OCI-LY1 (cell line): ENCODE measurements around the gene RTKN.

Experiments used
- H2AFZ ChIP-seq: fragments of 200-600 bp; sonication (generic), shearing (Covaris generic); 2 replicates; pipeline ENCODE4 v1.6.0; 2014; ENCODE audit warnings: antibody characterized with exemption, mild to moderate bottlenecking, low read length
- H3F3A ChIP-seq: fragments of 200-600 bp; sonication (generic), shearing (Covaris generic); 2 replicates; pipeline ENCODE4 v1.6.0; 2014; ENCODE audit warnings: mild to moderate bottlenecking, antibody characterized with exemption, low read length, moderate library complexity; ENCODE audit not compliant: insufficient read depth
- H3K27ac ChIP-seq: fragments of 200-600 bp; sonication (generic); 2 replicates; pipeline ENCODE4 v1.5.1; 2014; ENCODE audit warnings: low read length, mixed run types, mild to moderate bottlenecking, low read depth; ENCODE audit not compliant: poor library complexity, severe bottlenecking
- H3K27me3 ChIP-seq: fragments of 200-600 bp; sonication (generic); 2 replicates; pipeline ENCODE4 v1.6.0; 2014; ENCODE audit warnings: antibody characterized with exemption, mild to moderate bottlenecking, low read length, moderate library complexity; ENCODE audit not compliant: insufficient read depth
- H3K36me3 ChIP-seq: fragments of 200-600 bp; sonication (generic); 2 replicates; pipeline ENCODE4 v1.6.1; 2014; ENCODE audit warnings: mild to moderate bottlenecking, antibody characterized with exemption, low read length, moderate library complexity, mixed read lengths; ENCODE audit not compliant: insufficient read depth
- H3K4me1 ChIP-seq: fragments of 200-600 bp; sonication (generic); 2 replicates; pipeline ENCODE4 v1.5.1; 2014; ENCODE audit warnings: mild to moderate bottlenecking, low read length, moderate library complexity; ENCODE audit not compliant: insufficient read depth, severe bottlenecking
- H3K4me2 ChIP-seq: fragments of 200-600 bp; sonication (generic), shearing (Covaris generic); 2 replicates; pipeline ENCODE4 v1.6.1; 2014; ENCODE audit warnings: low read length
- H3K4me3 ChIP-seq: fragments of 200-600 bp; sonication (generic); 2 replicates; pipeline ENCODE4 v1.5.1; 2014; ENCODE audit warnings: low read length, low read depth, mild to moderate bottlenecking, mixed read lengths; ENCODE audit not compliant: poor library complexity, severe bottlenecking
- H3K79me2 ChIP-seq: fragments of 200-600 bp; shearing (Covaris generic); 2 replicates; pipeline ENCODE4 v1.6.1; 2016; ENCODE audit warnings: mixed run types, low read length, mixed read lengths; ENCODE audit not compliant: insufficient read depth
- H3K9ac ChIP-seq: fragments of 200-600 bp; sonication (generic), shearing (Covaris generic); 2 replicates; pipeline ENCODE4 v1.6.1; 2014; ENCODE audit warnings: mild to moderate bottlenecking, low read length, mixed read lengths
- H3K9me2 ChIP-seq: fragments of 200-600 bp; sonication (generic), shearing (Covaris generic); 2 replicates; pipeline ENCODE4 v1.6.1; 2014; ENCODE audit warnings: low read depth, mild to moderate bottlenecking, low read length, mixed read lengths
- H3K9me3 ChIP-seq: fragments of 200-600 bp; shearing (Covaris generic); 2 replicates; pipeline ENCODE4 v1.6.1; 2014; ENCODE audit warnings: low read length, mixed read lengths
- H4K20me1 ChIP-seq: fragments of 200-600 bp; sonication (generic), shearing (Covaris generic); 2 replicates; pipeline ENCODE4 v1.6.0; 2016; ENCODE audit warnings: mild to moderate bottlenecking, low read length; ENCODE audit not compliant: insufficient read depth
- EZH2 ChIP-seq: fragments of 200-600 bp; sonication (generic), shearing (Covaris generic); IDR thresholded peaks from 2 replicates; pipeline ENCODE4 v1.8.0; 2017; ENCODE audit warnings: borderline replicate concordance, mixed run types, mild to moderate bottlenecking, antibody characterized with exemption, low read length, moderate library complexity, mixed read lengths
- TF ChIP-seq, protein P1 (sequence below): fragments of 200-600 bp; sonication (generic), shearing (Covaris generic); IDR thresholded peaks from 2 replicates; pipeline ENCODE4 v1.5.1; 2017; ENCODE audit warnings: mild to moderate bottlenecking, antibody characterized with exemption, low read length, moderate library complexity, mixed read lengths

RTKN gene, protein sequence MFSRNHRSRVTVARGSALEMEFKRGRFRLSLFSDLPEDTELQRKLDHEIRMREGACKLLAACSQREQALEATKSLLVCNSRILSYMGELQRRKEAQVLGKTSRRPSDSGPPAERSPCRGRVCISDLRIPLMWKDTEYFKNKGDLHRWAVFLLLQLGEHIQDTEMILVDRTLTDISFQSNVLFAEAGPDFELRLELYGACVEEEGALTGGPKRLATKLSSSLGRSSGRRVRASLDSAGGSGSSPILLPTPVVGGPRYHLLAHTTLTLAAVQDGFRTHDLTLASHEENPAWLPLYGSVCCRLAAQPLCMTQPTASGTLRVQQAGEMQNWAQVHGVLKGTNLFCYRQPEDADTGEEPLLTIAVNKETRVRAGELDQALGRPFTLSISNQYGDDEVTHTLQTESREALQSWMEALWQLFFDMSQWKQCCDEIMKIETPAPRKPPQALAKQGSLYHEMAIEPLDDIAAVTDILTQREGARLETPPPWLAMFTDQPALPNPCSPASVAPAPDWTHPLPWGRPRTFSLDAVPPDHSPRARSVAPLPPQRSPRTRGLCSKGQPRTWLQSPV

DNA sequence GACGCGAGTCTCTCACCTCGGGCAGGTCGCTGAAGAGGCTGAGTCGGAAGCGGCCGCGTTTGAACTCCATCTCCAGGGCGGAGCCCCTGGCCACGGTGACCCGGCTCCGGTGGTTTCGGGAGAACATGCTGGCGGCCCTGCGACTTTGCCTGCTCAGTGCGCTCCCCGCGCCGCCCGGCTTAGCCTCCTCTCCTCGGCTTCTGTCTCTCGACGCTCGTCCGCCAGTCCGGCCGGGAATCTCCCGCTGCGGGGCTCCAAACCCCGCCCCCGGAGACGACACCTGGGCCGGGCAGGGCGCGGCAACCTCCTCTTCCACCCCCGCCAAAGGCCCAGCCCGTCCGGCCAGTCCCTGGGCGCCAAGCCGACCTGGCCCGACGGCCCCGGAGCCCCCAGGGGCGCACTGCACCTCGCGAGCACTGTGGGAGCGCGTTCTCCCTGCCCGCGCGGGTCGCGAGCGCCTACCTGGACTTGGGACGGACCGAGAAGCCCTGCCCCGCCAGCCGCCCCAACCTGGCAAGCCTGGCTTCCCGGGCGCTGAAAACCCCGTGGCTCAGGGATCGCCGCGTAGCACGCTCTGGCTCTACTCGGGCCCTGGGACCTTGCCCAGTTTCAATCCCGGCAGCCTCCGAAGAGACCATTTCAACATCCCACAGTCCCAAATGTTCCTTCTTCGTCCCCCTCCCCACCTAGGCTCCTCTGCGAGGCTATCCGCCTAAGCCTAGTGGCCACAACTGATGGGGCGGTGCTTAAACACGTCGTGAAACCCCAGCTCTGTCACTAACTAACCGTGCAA is at the start of gene RTKN:
RTKN (minus strand) TSS at position 248 of the 793 bp plus-strand sequence; CDS start at position 127, 121 bp downstream.
- Histone ChIP-seq H3K9me2 (no peaks in the 10 kb centered on the region), H4K20me1 (no peaks in the 10 kb centered on the region), H3F3A (no peaks in the 10 kb centered on the region), H3K36me3 (no peaks in the 10 kb centered on the region), H3K27me3 (peaks cover 12% of the 10 kb centered on the region; the same call in 1 of the 2 replicates), H2AFZ (no peak within 1 kb of the TSS), H3K79me2 (no peaks in the 10 kb centered on the region), H3K27ac (no peak within 1 kb of the TSS), H3K9me3 (no peaks in the 10 kb centered on the region), H3K4me3 (peak within 1 kb of the TSS; percentile 32), H3K4me1 (peaks cover 25% of the 10 kb centered on the region), H3K9ac (no peak within 1 kb of the TSS), H3K4me2 (peak within 1 kb of the TSS; percentile 43)
- no peak for TF ChIP-seq EZH2

DNA sequence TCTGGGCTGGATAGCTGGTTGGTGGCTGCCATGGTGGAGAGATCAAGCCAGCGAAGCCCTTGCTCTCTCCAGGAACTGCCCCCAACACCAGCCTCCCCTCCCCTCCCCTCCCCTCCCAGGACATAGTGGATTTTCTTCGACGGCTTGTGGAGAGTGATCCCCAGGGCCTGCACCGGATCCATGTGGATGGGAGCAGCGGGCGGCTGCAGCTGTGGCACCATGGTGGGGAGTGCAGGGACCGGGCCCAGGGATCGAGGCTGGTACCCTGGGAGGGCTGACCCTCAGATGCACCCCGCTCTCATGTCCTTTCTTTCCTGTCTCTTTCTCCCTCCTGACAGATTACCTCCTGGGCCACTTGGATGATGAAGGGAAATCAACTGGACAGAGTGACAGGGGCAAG is 48.2 kb upstream of the RTKN start:
- no peak overlapping the region for H3K4me3 ChIP-seq
- peaks cover 46% of the 10 kb centered on the region for H3K36me3 ChIP-seq
- no peaks in the 10 kb centered on the region for H3F3A ChIP-seq
- no peak overlapping the region for H3K9ac ChIP-seq
- no peaks in the 10 kb centered on the region for H3K9me2 ChIP-seq
- H4K20me1 ChIP-seq = no peaks in the 10 kb centered on the region
- no peak overlapping the region for H2AFZ ChIP-seq
- H3K79me2 ChIP-seq = no peaks in the 10 kb centered on the region
- no peak overlapping the region for H3K4me2 ChIP-seq
- no peaks in the 10 kb centered on the region for H3K4me1 ChIP-seq
- H3K27ac ChIP-seq = no peak overlapping the region
- no peak for TF ChIP-seq EZH2
- TF ChIP-seq, protein P1, sequence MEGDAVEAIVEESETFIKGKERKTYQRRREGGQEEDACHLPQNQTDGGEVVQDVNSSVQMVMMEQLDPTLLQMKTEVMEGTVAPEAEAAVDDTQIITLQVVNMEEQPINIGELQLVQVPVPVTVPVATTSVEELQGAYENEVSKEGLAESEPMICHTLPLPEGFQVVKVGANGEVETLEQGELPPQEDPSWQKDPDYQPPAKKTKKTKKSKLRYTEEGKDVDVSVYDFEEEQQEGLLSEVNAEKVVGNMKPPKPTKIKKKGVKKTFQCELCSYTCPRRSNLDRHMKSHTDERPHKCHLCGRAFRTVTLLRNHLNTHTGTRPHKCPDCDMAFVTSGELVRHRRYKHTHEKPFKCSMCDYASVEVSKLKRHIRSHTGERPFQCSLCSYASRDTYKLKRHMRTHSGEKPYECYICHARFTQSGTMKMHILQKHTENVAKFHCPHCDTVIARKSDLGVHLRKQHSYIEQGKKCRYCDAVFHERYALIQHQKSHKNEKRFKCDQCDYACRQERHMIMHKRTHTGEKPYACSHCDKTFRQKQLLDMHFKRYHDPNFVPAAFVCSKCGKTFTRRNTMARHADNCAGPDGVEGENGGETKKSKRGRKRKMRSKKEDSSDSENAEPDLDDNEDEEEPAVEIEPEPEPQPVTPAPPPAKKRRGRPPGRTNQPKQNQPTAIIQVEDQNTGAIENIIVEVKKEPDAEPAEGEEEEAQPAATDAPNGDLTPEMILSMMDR = no peak
- H3K9me3 ChIP-seq = no peaks in the 10 kb centered on the region
- no peaks in the 10 kb centered on the region for H3K27me3 ChIP-seq

DNA sequence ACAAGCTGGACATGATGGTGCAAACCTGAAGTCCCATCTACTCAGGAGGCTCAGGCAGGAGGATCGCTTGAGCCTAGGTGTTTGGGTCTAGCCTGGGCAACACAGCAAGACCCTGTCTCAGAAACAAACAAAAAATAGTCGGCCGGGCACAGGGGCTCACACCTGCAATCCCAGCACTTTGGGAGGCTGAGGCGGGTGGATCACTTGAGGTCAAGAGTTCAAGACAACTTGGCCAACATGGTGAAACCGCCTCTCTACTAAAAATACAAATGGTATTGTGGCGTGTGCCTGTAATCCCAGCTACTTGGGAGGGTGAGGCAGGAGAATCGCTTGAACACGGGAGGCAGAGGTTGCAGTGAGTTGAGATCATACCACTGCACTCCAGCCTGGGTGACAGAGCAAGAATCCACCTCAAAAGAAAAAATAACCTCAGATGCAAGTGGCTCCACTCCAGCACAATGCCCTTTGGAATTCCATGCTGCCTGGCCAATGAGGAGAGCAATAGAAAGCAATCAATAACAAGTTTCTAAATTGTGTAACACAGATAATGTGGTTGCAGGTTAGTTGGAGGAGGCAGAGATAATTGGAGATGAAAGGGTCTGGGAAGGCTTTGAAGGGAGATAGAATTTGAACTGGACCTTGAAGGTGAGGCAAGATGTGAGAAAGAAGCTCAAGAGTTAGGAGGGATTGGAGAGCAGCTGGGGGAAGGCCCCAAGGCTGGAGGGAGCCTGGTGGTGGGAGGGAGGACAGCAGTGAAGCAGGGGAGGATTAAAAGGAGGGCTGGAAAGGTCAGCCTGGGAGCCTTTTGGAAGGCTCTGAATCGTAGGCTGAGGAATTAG is 47.1 kb upstream of the RTKN start:
- H3K9me3 ChIP-seq = no peaks in the 10 kb centered on the region
- peaks cover 45% of the 10 kb centered on the region for H3K36me3 ChIP-seq
- H3F3A ChIP-seq = no peaks in the 10 kb centered on the region
- peaks cover 4% of the 10 kb centered on the region for H3K4me1 ChIP-seq
- no peaks in the 10 kb centered on the region for H3K27me3 ChIP-seq
- H2AFZ ChIP-seq = no peak overlapping the region
- no peaks in the 10 kb centered on the region for H3K9me2 ChIP-seq
- TF ChIP-seq, protein P1 = no peak
- no peak for TF ChIP-seq EZH2
- no peaks in the 10 kb centered on the region for H3K79me2 ChIP-seq
- H3K9ac ChIP-seq = no peak overlapping the region
- no peak overlapping the region for H3K4me3 ChIP-seq
- H3K4me2 ChIP-seq = no peak overlapping the region
- H3K27ac ChIP-seq = no peak overlapping the region
- H4K20me1 ChIP-seq = no peaks in the 10 kb centered on the region
